ENCODE data around the gene PITX1. TPM values are rescaled to one million over a fixed set of nuclear protein-coding genes. Genes with fewer than 3 reads are reported as not detected.

The PITX1 gene
- total RNA-seq, 4 donors from 2014 or later: 0.13 to 0.44 TPM; not detected in 2

GRCh38 chr5:135053989-135054388 is 20.0 kb upstream of the PITX1 start:
- WGBS, 2 donors: 70 to 83% methylated on average over 8 of the region's 8 CpGs

GRCh38 chr5:135053278-135053677 is 19.2 kb upstream of the PITX1 start:
- Histone ChIP-seq H3K9me3 (no peaks in the 10 kb centered on the region), H3K4me3 (replicated peaks in 1 of 3) (no peak overlapping the region), H3K36me3 (no peaks in the 10 kb centered on the region), H3K4me1 (no peaks in the 10 kb centered on the region), H3K27ac (no peak overlapping the region), H3K27me3 (no peaks in the 10 kb centered on the region)
- TF ChIP-seq POLR2A (IDR thresholded peaks at IDR 0.05) (no peak), CTCF (IDR thresholded peaks at IDR 0.05) (no peak)
- no peak for DNase-seq
- intact Hi-C loops (cut with DNase I): no loop called here
- WGBS, 2 donors: 86 to 91% methylated on average over 3 of the region's 3 CpGs

More at GRCh38 chr5:135053989-135054388, 20.0 kb upstream of the PITX1 start:
- intact Hi-C loops (cut with DNase I): no loop called here
- Histone ChIP-seq H3K36me3 (no peaks in the 10 kb centered on the region), H3K27ac (no peak overlapping the region), H3K4me1 (no peaks in the 10 kb centered on the region), H3K27me3 (no peaks in the 10 kb centered on the region), H3K4me3 (replicated peaks in 1 of 3) (no peak overlapping the region), H3K9me3 (no peaks in the 10 kb centered on the region)
- no peak for DNase-seq
- no peak for TF ChIP-seq CTCF (IDR thresholded peaks at IDR 0.05)
- TF ChIP-seq POLR2A (IDR thresholded peaks at IDR 0.05): no peak

GRCh38 chr5:135052511-135053145 is 18.6 kb upstream of the PITX1 start:
- Histone ChIP-seq H3K36me3 (no peaks in the 10 kb centered on the region), H3K4me1 (no peaks in the 10 kb centered on the region), H3K9me3 (no peaks in the 10 kb centered on the region), H3K27ac (no peak overlapping the region), H3K27me3 (no peaks in the 10 kb centered on the region), H3K4me3 (replicated peaks in 1 of 3) (no peak overlapping the region)
- no peak for DNase-seq
- WGBS, 2 donors: 61 to 77% methylated on average over 5 of the region's 6 CpGs
- TF ChIP-seq POLR2A (IDR thresholded peaks at IDR 0.05) (no peak), CTCF (IDR thresholded peaks at IDR 0.05) (no peak)
- intact Hi-C loops (cut with DNase I): no loop called here

GRCh38 chr5:135051872-135052271 is 17.8 kb upstream of the PITX1 start:
- H3K27me3 ChIP-seq: no peaks in the 10 kb centered on the region
- no peaks in the 10 kb centered on the region for H3K36me3 ChIP-seq
- H3K4me3 ChIP-seq (replicated peaks in 1 of 3): no peak overlapping the region
- intact Hi-C loops (cut with DNase I): no loop called here
- H3K27ac ChIP-seq: no peak overlapping the region
- TF ChIP-seq CTCF (IDR thresholded peaks at IDR 0.05): no peak
- TF ChIP-seq POLR2A (IDR thresholded peaks at IDR 0.05): no peak
- no peaks in the 10 kb centered on the region for H3K4me1 ChIP-seq
- no peak for DNase-seq
- H3K9me3 ChIP-seq: no peaks in the 10 kb centered on the region
- 90 to 96% methylated on average over 11 of the region's 11 CpGs for WGBS, 2 donors

GRCh38 chr5:135051399-135051798 is 17.4 kb upstream of the PITX1 start:
- Histone ChIP-seq H3K27me3 (no peaks in the 10 kb centered on the region), H3K4me1 (no peaks in the 10 kb centered on the region), H3K36me3 (no peaks in the 10 kb centered on the region), H3K9me3 (no peaks in the 10 kb centered on the region), H3K27ac (no peak overlapping the region), H3K4me3 (replicated peaks in 1 of 3) (no peak overlapping the region)
- intact Hi-C loops (cut with DNase I): no loop called here
- TF ChIP-seq CTCF (IDR thresholded peaks at IDR 0.05) (no peak), POLR2A (IDR thresholded peaks at IDR 0.05) (no peak)
- no peak for DNase-seq
- WGBS, 2 donors: 54 to 68% methylated on average over 3 of the region's 3 CpGs
